HS-27A (cell line): ENCODE measurements around the gene CDK17.

Experiments
- DNase-seq: peaks from one replicate; pipeline ENCODE4 v3.0.0-alpha.2; 2012; ENCODE audit warnings: low read depth, missing footprints

The CDK17 gene

GRCh38 chr12:96261557-96261956 lies 138.7 kb downstream of the CDK17 start:
- DNase-seq, result no peak

DNA sequence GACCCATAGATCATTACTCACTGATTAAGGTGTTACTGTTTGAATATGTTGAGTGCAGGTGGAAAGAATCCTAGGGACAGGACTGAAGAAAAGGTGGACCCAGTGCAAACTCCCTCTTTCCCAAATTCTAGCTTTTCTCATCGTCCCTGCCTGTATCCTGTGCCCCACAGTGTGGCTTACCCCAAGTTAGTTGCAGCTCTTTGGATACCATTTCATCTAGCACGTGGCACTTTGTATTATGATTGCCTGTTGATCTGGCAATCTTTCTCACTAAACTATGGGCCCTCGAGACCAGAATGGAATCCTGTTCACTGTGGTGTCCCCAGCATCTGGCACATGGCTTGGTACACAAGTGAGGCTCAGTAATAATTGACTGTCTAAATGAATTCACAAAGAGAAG lies 139.6 kb downstream of the CDK17 start:
- DNase-seq, result no peak

DNA sequence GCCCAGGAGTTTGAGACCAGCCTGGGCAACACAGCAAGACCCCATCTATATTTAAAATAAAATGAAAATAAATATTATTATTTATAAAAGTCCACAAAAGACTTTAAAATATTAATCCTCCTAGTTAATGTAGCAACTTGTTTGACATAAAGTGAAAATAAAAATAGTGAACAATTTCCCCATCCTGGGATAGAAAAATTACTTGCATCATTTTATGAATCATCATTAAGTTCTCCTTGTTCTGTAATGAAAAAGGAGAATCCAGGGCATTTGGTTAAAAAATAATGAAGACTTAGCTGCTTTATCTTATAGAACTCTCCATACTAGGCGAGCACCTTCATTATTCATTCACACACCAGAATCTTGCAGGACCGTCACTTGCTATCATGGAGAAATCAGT lies 140.0 kb downstream of the CDK17 start:
- no peak for DNase-seq

- no peak for DNase-seq
Measured at GRCh38 chr12:96258104-96258961, 141.9 kb downstream of the CDK17 start.

DNA sequence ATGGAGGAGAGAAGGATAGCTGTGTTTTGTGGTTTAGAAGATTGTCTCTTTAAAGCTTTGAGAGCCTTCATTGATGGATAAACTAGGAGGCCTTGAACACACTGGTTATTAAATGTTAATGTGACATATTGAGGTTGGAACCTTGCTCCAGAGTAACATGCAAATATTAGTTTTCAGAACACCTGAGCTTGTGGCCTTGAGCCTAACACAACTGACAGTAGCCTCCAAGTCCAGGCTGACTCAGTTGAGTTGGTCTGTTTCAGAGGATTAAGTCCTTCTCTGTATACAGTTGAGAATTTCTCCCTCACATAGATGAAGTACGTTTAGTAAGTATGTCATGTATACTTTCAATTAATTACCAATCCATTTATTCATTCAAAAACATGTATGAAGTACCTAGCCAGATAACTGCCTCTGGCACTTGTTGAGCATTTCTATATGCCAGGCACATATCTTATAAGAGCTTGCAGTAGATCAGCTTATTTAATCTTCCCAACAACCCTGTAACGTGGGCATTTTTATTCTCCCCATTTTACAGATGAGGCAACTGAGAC lies 142.6 kb downstream of the CDK17 start:
- DNase-seq, result no peak

DNA sequence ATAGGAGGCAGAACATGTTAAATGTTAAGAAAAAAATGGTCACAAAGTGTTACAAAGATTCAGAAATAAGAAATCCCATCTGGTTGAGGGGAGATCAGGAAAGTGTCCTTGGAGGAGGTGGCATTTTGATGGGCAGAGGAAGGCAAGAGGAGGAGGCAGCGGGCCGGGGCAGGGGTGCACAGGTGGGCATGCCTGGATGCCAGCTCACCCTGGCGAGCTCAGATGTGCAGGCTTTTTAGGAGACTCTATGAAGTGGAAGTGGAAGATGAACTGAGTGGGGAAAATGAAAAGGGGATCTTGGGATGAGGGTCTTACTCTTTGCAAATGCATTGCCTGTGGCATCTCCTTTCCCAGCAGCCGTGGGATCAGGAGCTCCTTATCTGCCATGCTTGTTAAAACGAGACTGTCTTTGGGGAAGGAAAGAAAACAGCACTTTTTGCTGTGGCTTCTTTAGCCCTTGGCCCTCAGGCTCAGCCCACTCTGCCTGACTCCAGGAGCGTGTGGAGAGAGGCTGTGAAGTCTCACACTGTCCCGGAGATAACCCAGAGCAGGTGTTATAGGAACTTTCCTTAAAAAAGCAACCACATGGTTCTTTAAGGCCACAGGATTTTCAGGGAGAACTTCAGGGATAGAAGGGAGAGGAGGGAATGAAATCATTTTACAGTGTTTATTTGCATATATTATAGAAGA lies 143.4 kb downstream of the CDK17 start:
- no peak for DNase-seq

DNA sequence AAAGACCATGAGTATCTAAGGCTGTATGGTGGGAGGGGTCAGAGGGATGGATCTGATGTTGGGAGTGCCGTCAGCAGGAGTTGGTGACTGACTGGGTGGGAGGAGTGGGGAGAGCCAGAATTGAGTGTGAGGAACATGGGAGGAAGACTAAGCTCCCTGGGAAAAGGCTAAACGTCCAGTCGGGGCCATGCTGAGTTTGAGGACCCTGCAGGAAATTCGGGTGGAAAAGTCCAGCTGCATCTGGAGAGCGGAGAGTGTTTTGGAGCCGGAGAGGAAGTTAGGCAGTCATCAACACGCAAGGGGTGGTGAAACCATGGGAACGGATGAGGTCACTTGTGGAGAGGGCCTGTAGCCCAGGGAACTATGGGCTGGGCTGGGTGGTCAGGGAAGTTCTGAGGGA lies 145.2 kb downstream of the CDK17 start:
- no peak for DNase-seq

DNA sequence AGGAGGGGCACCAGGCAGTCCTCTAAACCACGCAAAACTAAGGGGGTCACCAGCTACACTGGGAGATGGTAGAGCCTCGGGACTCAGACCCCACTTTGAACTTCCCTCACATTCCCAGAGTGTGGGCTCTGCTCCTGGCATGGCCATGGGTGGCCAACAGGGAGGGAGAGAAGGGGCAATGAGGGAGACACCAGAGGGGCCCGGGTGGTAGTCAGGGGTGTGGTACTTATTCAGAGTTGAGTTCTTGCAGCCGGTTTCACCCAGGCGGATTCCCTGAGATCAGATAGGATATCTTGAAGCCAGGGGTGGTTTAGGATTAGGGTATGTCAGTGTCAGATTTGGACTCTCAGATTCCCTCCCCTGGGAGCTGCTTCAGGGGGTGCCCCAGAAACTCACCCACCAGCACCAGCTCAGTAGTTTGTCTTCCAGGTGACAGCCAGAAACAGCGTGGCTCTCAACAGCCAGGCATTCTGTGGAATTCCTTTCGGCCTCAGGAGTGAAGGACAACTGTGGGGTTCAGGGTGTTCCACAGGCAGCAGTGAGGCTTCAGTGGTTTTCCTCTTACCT lies 150.0 kb downstream of the CDK17 start:
- no peak for DNase-seq

DNA sequence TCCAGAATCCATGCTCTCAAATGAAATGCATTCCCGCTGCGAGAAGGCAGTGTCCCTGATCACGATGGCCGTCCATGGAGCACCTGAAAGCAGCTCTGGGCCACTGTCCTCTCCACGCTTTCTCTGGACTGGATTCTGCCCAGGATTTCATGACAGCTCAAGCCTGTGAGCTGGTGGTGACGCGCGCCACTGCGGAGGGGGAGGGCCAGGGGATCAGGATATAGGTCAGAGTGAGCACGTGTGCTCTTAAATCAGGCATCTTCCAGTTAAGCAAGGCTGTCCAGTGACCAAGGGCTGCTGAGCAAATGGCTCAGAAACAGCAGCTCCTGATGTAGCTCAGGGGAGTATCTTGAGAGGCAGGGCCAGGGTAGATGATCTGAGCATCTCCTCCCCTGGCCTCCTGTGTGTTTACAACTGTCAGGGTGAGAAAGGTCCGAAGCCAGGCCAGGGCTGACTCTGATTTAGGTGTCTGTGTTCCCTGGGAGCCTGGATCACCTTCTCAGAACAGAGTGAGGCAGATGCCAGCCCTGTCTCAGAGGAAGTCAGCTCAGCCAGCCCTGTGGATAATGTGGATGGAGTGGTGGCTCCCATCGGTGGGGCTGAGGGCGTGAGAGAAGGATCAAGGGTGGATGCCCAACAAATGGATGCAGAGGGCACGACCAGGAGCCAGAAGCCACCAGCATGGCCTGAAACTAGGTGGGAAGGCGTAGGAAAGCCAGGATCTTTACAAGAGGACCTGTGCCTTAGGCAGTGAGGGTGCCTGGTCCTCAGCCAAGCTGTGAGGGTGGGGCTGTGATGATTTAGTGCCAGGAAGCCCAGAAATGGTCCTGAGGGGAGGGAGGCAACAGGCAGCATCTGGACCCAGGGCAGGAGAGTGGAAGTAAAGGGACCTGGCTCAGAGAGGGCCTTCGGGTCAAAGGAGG lies 150.8 kb downstream of the CDK17 start:
- DNase-seq, result no peak

- no peak for DNase-seq
Measured at GRCh38 chr12:96248136-96248931, 151.9 kb downstream of the CDK17 start.

GRCh38 chr12:96247563-96247962 lies 152.7 kb downstream of the CDK17 start:
- no peak for DNase-seq

DNA sequence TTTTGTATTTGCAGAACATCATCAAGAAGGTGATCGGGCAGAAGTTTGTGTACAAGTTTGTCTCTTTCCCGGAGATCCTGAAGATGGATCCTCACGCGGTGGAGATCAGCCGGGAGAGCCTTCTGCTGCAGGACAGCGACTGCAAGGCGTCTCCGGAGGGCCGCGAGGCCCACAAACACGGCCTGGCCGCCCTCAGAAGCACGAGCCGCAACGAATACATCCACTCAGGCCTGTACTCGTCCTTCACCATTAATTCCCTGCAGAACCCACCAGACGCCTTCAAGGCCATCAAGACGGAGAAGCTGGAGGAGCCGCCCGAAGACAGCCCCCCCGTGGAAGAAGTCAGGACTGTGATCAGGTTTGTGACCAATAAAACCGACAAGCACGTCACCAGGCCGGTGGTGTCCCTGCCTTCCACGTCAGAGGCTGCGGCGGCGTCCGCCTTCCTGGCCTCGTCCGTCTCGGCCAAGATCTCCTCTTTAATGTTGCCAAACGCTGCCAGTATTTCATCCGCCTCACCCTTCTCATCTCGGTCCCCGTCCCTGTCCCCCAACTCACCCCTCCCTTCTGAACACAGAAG lies 153.2 kb downstream of the CDK17 start:
- no peak for DNase-seq

DNA sequence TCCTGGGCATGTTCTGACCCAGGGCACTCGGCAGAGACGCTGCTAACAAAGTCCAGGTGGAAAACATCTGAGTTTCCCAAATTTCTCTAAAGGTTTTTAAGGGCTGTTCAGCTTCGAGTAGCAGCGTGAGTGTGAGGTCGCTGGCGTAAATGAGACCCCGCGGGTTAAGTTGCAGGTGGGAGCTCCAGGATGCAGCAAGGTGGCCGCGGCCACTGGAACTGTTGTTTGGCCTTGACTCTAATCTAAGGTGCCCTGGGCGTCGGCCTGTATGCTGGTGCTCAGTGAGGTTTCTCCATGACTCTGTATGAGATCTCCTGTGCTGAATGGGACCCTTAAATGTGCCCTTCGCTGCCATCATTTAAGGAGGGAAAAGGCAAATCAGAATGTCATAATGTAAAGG lies 155.4 kb downstream of the CDK17 start:
- DNase-seq, result no peak

DNA sequence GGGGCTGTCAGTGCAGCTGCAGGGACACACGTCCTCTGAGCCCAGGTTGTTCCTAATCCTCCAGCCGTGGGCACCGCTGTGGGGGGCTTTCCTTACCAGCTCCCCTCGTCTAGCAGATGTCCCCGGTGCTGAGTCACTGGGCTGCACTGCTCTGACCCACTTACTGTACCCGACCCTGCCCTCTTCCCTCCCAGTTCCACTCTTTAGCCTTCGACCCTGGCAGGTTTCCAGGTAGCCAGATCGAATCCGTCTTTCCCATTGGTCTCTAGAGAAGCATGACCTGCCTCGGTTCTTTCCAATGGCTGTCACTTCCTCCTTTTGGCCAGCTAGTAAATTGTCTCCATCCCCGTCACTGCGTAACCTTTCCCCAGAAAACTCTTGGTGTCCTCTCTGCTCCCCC lies 157.6 kb downstream of the CDK17 start:
- no peak for DNase-seq

DNA sequence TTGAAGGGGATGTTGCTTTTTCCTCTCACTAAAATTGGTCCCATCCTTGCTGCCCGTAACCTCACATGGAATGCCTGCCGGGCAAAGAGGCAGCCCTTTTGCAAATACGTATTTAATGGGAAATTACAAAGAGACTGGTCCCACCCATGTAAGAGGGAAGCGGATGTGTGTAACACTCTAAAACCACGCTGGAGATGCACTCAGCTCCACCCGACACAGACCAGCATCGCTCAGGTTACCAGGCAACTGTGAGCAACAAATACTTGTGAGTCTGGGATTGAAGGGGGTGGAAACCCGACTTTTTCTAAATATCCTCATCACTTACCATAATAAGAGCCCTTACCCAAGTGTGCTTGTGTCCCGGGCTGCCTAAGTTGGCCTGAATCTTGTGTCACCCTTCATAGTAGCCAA lies 158.4 kb downstream of the CDK17 start:
- DNase-seq, result no peak

DNA sequence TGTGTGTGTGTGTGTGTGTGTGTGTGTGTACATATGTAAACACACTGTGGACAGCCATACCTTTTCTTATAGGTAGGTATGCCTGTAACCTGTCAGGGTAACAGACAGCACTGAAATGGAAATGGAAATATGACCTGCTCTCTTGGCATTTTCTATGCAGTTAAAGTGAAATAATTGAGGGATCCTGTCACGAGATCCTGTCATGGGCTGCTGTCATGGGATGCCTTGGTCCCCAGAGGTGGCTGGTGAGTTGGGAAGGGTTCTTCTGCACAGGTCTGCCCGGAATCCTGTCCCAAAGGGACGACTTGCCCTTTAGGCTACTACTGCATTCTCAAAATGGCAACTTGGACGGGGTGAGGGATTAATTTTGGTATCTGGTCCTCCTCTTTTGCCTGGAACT lies 158.8 kb downstream of the CDK17 start:
- no peak for DNase-seq

DNA sequence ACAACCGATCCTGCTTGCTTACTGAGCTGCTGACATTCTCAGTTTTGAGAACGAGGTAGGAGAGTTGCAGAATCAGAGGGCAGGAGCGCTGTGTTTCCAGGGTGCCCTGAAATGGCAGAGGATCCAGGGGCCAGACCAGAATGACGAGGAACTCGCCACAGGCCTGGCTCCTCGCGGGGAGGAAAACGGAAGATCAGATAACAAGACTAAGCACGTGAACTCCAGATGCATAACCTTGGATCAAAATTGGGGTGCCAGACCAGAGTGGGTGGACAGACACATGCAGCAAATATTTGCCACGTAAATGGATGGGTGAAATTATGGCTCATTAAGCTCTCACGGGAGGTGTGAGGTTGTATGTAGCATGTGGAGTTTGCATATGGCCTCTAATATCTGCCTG lies 159.6 kb downstream of the CDK17 start:
- no peak for DNase-seq

- no peak for DNase-seq
Measured at GRCh38 chr12:96239711-96240635, 160.3 kb downstream of the CDK17 start.

GRCh38 chr12:96238336-96239047 lies 161.7 kb downstream of the CDK17 start:
- DNase-seq, result no peak
